Caco-2 (cell line): Measurements from ENCODE around the gene TRDMT1. TPM values are rescaled to one million over a fixed set of nuclear protein-coding genes. Genes with fewer than 3 reads are reported as not detected.

Experiments
- BruUV-seq: library from RNA; stranded (reverse); fragments of 400-500 nt; replicated peaks from 2 replicates; lab custom pipeline; 2021; lab: Mats Ljungman, UMichigan
- CTCF ChIA-PET: fragments of 300-600 bp; sonication (Branson Sonifier 250); formaldehyde crosslinking; loops from one replicate; lab custom pipeline; 2022; ENCODE audit warnings: antibody characterized with exemption; lab: Charles Lee
- POLR2A ChIA-PET: fragments of 300-600 bp; sonication (Branson Sonifier 250); formaldehyde crosslinking; loops from one replicate; lab custom pipeline; 2022; ENCODE audit warnings: antibody characterized with exemption; lab: Charles Lee
- DNase-seq, 2 experiments: peaks; one replicate each; pipeline versions ENCODE4 v3.0.0 to v3.0.0-alpha.2; 2020 to 2022
- H3K27me3 ChIP-seq: replicated peaks from 2 replicates; pipeline ENCODE4 v1.6.0; 2011; ENCODE audit warnings: low read length; ENCODE audit not compliant: control insufficient read depth, insufficient read depth
- H3K36me3 ChIP-seq: 2 replicates; pipeline ENCODE4 v1.5.1; 2011; ENCODE audit warnings: low read length; ENCODE audit not compliant: control insufficient read depth, insufficient read depth
- H3K4me1 ChIP-seq: fragments of 250-450 bp; sonication (Bioruptor Pico); 2 replicates; pipeline ENCODE4 v1.5.1; 2020; ENCODE audit warnings: mild to moderate bottlenecking
- H3K4me3 ChIP-seq: 2 replicates; pipeline ENCODE4 v1.5.1; 2011; ENCODE audit warnings: low read depth, mild to moderate bottlenecking, control low read depth, low read length
- H3K9me3 ChIP-seq: fragments of 250-450 bp; sonication (Bioruptor Pico); 2 replicates; pipeline ENCODE4 v1.5.1; 2020; ENCODE audit warnings: mild to moderate bottlenecking, moderate library complexity
- H3K27ac Mint-ChIP-seq: one replicate; pipeline ENCODE4 v1.8.0; 2022; ENCODE audit warnings: mixed read lengths; ENCODE audit not compliant: unreplicated experiment
- H3K27me3 Mint-ChIP-seq: one replicate; pipeline ENCODE4 v1.8.0; 2022; ENCODE audit warnings: mixed read lengths; ENCODE audit not compliant: insufficient read depth, unreplicated experiment
- H3K36me3 Mint-ChIP-seq: one replicate; pipeline ENCODE4 v1.8.0; 2022; ENCODE audit warnings: mild to moderate bottlenecking, mixed read lengths; ENCODE audit not compliant: insufficient read depth, unreplicated experiment
- H3K4me1 Mint-ChIP-seq: one replicate; pipeline ENCODE4 v1.8.0; 2022; ENCODE audit warnings: low read depth, mixed read lengths; ENCODE audit not compliant: unreplicated experiment
- H3K4me3 Mint-ChIP-seq: one replicate; pipeline ENCODE4 v1.8.0; 2022; ENCODE audit warnings: mild to moderate bottlenecking, moderate library complexity, mixed read lengths; ENCODE audit not compliant: unreplicated experiment
- H3K9me3 Mint-ChIP-seq: one replicate; pipeline ENCODE4 v1.8.0; 2022; ENCODE audit warnings: mixed read lengths; ENCODE audit not compliant: unreplicated experiment
- CTCF ChIP-seq, 2 experiments: fragments of 200-600 bp in 1 of 2; IDR thresholded peaks; 1 replicate in 1 of 2; 2 replicates in 1 of 2; pipeline versions ENCODE4 v1.5.1 to v1.8.0; 2011 to 2022; ENCODE audit warnings: antibody characterized with exemption in 1 of 2, control low read depth in 1 of 2, inconsistent platforms in 1 of 2, low read depth in 1 of 2, low read length in 1 of 2, mild to moderate bottlenecking in 1 of 2, moderate library complexity in 1 of 2; ENCODE audit not compliant: insufficient read depth in 1 of 2, severe bottlenecking in 1 of 2, unreplicated experiment in 1 of 2
- intact Hi-C: fragments of 100-400 bp; cut with micrococcal nuclease; formaldehyde crosslinking; loops from one replicate; pipeline ENCODE4 v1.10.0; 2022; ENCODE audit not compliant: unreplicated experiment
- total RNA-seq: library from RNA; stranded (reverse); gene quantifications from 2 replicates; pipeline ENCODE4 v1.2.3, GENCODE V29; 2022

The TRDMT1 gene
- total RNA-seq, 1 experiment from 2014 or later = 8.6 TPM

GRCh38 chr10:17126327-17126726, 75.1 kb downstream of the TRDMT1 start:
- H3K9me3 Mint-ChIP-seq = no peaks in the 10 kb centered on the region
- Histone ChIP-seq H3K36me3 (no peaks in the 10 kb centered on the region), H3K27me3 (no peaks in the 10 kb centered on the region), H3K9me3 (no peaks in the 10 kb centered on the region), H3K4me3 (no peak overlapping the region), H3K4me1 (peaks cover 70% of the 10 kb centered on the region)
- H3K36me3 Mint-ChIP-seq = peaks cover 6% of the 10 kb centered on the region
- intact Hi-C loops = no loop called here
- no peak for DNase-seq
- ChIA-PET CTCF (interaction anchor here (0.6 kb wide), 1 partner anchor 93 kb away, joined by 5 read pairs; no protein-coding TSS in a partner anchor), POLR2A (no interaction called here)
- H3K27me3 Mint-ChIP-seq = no peaks in the 10 kb centered on the region
- no TSS peak for BruUV-seq
- H3K27ac Mint-ChIP-seq = no peak overlapping the region
- H3K4me1 Mint-ChIP-seq = peaks cover 56% of the 10 kb centered on the region
- H3K4me3 Mint-ChIP-seq = no peak overlapping the region
- TF ChIP-seq CTCF (IDR thresholded peaks at IDR 0.05; ENCODE audit: insufficient read depth in 1 of 2, low read depth in 1 of 2, low read length in 1 of 2, severe bottlenecking in 1 of 2, unreplicated experiment in 1 of 2) = no peak

GRCh38 chr10:17125206-17125893, 76.1 kb downstream of the TRDMT1 start:
- Mint-ChIP-seq H3K4me1 (peaks cover 64% of the 10 kb centered on the region), H3K36me3 (peaks cover 6% of the 10 kb centered on the region), H3K27me3 (no peaks in the 10 kb centered on the region), H3K27ac (peak overlapping the region; percentile 44), H3K4me3 (no peak overlapping the region), H3K9me3 (no peaks in the 10 kb centered on the region)
- Histone ChIP-seq H3K27me3 (no peaks in the 10 kb centered on the region), H3K36me3 (no peaks in the 10 kb centered on the region), H3K4me3 (no peak overlapping the region), H3K9me3 (no peaks in the 10 kb centered on the region), H3K4me1 (peaks cover 76% of the 10 kb centered on the region)
- ChIA-PET CTCF (no interaction called here), POLR2A (no interaction called here)
- no peak for DNase-seq
- intact Hi-C loops = loop anchor here (2.0 kb wide), 1 partner anchor 23 kb away; no protein-coding TSS in a partner anchor
- no TSS peak for BruUV-seq
- TF ChIP-seq CTCF (IDR thresholded peaks at IDR 0.05; ENCODE audit: insufficient read depth in 1 of 2, low read depth in 1 of 2, low read length in 1 of 2, severe bottlenecking in 1 of 2, unreplicated experiment in 1 of 2) = no peak

GRCh38 chr10:17123961-17124360, 77.5 kb downstream of the TRDMT1 start:
- peak overlapping the region; percentile 51 for H3K4me3 Mint-ChIP-seq
- H3K4me1 Mint-ChIP-seq = peaks cover 70% of the 10 kb centered on the region
- H3K9me3 Mint-ChIP-seq = no peaks in the 10 kb centered on the region
- TF ChIP-seq CTCF (IDR thresholded peaks at IDR 0.05; ENCODE audit: insufficient read depth in 1 of 2, low read depth in 1 of 2, low read length in 1 of 2, severe bottlenecking in 1 of 2, unreplicated experiment in 1 of 2) = no peak
- Histone ChIP-seq H3K4me3 (no peak overlapping the region), H3K27me3 (no peaks in the 10 kb centered on the region), H3K9me3 (no peaks in the 10 kb centered on the region), H3K4me1 (peaks cover 76% of the 10 kb centered on the region), H3K36me3 (no peaks in the 10 kb centered on the region)
- intact Hi-C loops = loop anchor here (1.0 to 2.0 kb wide), 3 partner anchors 9 to 107 kb away; no protein-coding TSS in a partner anchor
- no peaks in the 10 kb centered on the region for H3K27me3 Mint-ChIP-seq
- peak; percentile 88 to 91 for DNase-seq
- ChIA-PET CTCF (no interaction called here), POLR2A (interaction anchor here (0.6 kb wide), 1 partner anchor 49 kb away, joined by 3 read pairs; no protein-coding TSS in a partner anchor)
- peaks cover 6% of the 10 kb centered on the region for H3K36me3 Mint-ChIP-seq
- no TSS peak for BruUV-seq
- peak overlapping the region; percentile 44 for H3K27ac Mint-ChIP-seq
